GM12878 (cell line): ENCODE measurements around the gene MYPN. TPM values are rescaled to one million over a fixed set of nuclear protein-coding genes. Genes with fewer than 3 reads are reported as not detected.

Source experiments
- ATAC-seq: fragments of 200-7000 bp; cut with Tn5 transposase; 3 replicates; pipeline ENCODE4 v1.9.1; 2020; ENCODE audit warnings: mild to moderate bottlenecking, moderate library complexity
- BruUV-seq: library from RNA; stranded (reverse); fragments of 400-500 nt; replicated peaks from 2 replicates; lab custom pipeline; 2021; lab: Mats Ljungman, UMichigan
- CTCF ChIA-PET: fragments of 300-600 bp; sonication (Branson Sonifier 250); formaldehyde crosslinking; extraction: SDS; loops from one replicate; lab custom pipeline; 2021; ENCODE audit warnings: inconsistent platforms; lab: Yijun Ruan, JAX
- POLR2A ChIA-PET: fragments of 350-600 bp; formaldehyde crosslinking; extraction: SDS; loops from one replicate; lab custom pipeline; 2021; ENCODE audit warnings: inconsistent platforms; lab: Charles Lee
- RAD21 ChIA-PET: fragments of 300-600 bp; sonication (Branson Sonifier 250); formaldehyde crosslinking; loops from one replicate; lab custom pipeline; 2023; ENCODE audit warnings: antibody characterized with exemption; ENCODE audit not compliant: unreplicated experiment; lab: Charles Lee
- SMC1A ChIA-PET: fragments of 300-600 bp; sonication (Branson Sonifier 250); formaldehyde crosslinking; loops from one replicate; lab custom pipeline; 2023; ENCODE audit not compliant: unreplicated experiment, uncharacterized antibody; lab: Charles Lee
- DNase-seq: peaks from one replicate; pipeline ENCODE4 v3.0.0-alpha.2; 2011; ENCODE audit warnings: low read depth, low spot score
- FAIRE-seq: peaks from 3 replicates; lab custom pipeline; 2011; peaks lifted over from hg19 to GRCh38; lab: Jason Lieb, UNC
- H2AFZ ChIP-seq: 2 replicates; pipeline ENCODE4 v1.6.0; 2011; ENCODE audit warnings: low read depth, low read length, control low read depth; ENCODE audit not compliant: control insufficient read depth
- H3K27ac ChIP-seq: 2 replicates; pipeline ENCODE4 v1.5.1; 2011; ENCODE audit warnings: control low read depth; ENCODE audit not compliant: control insufficient read depth, insufficient read depth
- H3K27me3 ChIP-seq, 2 experiments: replicated peaks in 1 of 2; 2 replicates each; pipeline versions ENCODE4 v1.6.0 to v1.6.1; 2011; ENCODE audit warnings: low read length in 1 of 2; ENCODE audit not compliant: control insufficient read depth in 2 of 2, insufficient read depth in 2 of 2
- H3K36me3 ChIP-seq, 2 experiments: 2 replicates each; pipeline ENCODE4 v1.5.1; 2011; ENCODE audit warnings: low read length in 1 of 2; ENCODE audit not compliant: control insufficient read depth in 2 of 2, insufficient read depth in 2 of 2
- H3K4me1 ChIP-seq: 2 replicates; pipeline ENCODE4 v1.6.1; 2011; ENCODE audit warnings: mild to moderate bottlenecking, low read length, moderate library complexity, mixed read lengths; ENCODE audit not compliant: control insufficient read depth, insufficient read depth
- H3K4me2 ChIP-seq: 2 replicates; pipeline ENCODE4 v1.6.0; 2011; ENCODE audit warnings: control low read depth; ENCODE audit not compliant: control insufficient read depth, insufficient read depth
- H3K4me3 ChIP-seq: fragments of 200-600 bp; sonication (generic); 2 replicates; pipeline ENCODE4 v1.5.1; 2016
- H3K79me2 ChIP-seq: 2 replicates; pipeline ENCODE4 v1.6.0; 2011; ENCODE audit warnings: low read length; ENCODE audit not compliant: control insufficient read depth, insufficient read depth
- H3K9ac ChIP-seq: 2 replicates; pipeline ENCODE4 v1.8.0; 2011; ENCODE audit warnings: low read length, control low read depth, mixed read lengths; ENCODE audit not compliant: control insufficient read depth, insufficient read depth
- H3K9me3 ChIP-seq: replicated peaks from 3 replicates; pipeline ENCODE4 v1.5.1; 2011; ENCODE audit warnings: mild to moderate bottlenecking, low read length; ENCODE audit not compliant: control insufficient read depth, insufficient read depth
- H4K20me1 ChIP-seq: 2 replicates; pipeline ENCODE4 v1.6.0; 2011; ENCODE audit not compliant: control insufficient read depth, insufficient read depth
- BACH1 ChIP-seq: fragments of 450-650 bp; IDR thresholded peaks from 2 replicates; pipeline ENCODE4 v1.6.1; 2017; ENCODE audit warnings: mild to moderate bottlenecking, borderline replicate concordance
- CBFB ChIP-seq: IDR thresholded peaks from 2 replicates; pipeline ENCODE4 v1.6.1; 2016; ENCODE audit warnings: antibody characterized with exemption, low read depth
- CREB1 ChIP-seq: IDR thresholded peaks from 2 replicates; pipeline ENCODE4 v1.6.1; 2012; ENCODE audit warnings: low read depth, mild to moderate bottlenecking, inconsistent platforms
- NFXL1 ChIP-seq: fragments of 450-650 bp; IDR thresholded peaks from 2 replicates; pipeline ENCODE4 v1.6.1; 2017; ENCODE audit warnings: antibody characterized with exemption, mild to moderate bottlenecking, borderline replicate concordance
- PAX8 ChIP-seq: fragments of 450-650 bp; IDR thresholded peaks from 2 replicates; pipeline ENCODE4 v1.6.1; 2017; ENCODE audit warnings: mild to moderate bottlenecking, moderate library complexity
- SREBF1 ChIP-seq: IDR thresholded peaks from 2 replicates; pipeline ENCODE4 v1.6.1; 2012; ENCODE audit warnings: mild to moderate bottlenecking, low read length
- SRF ChIP-seq, 2 experiments: IDR thresholded peaks; 2 replicates each; pipeline ENCODE4 v1.6.1; 2011; ENCODE audit warnings: low read depth in 2 of 2, low read length in 2 of 2, mild to moderate bottlenecking in 1 of 2, moderate library complexity in 1 of 2
- TCF3 ChIP-seq: IDR thresholded peaks from 2 replicates; pipeline ENCODE4 v1.6.1; 2012; ENCODE audit warnings: low read depth, mild to moderate bottlenecking, low read length, borderline replicate concordance; ENCODE audit not compliant: insufficient read depth
- USF1 ChIP-seq: IDR thresholded peaks from 2 replicates; pipeline ENCODE4 v1.6.1; 2011; ENCODE audit warnings: borderline replicate concordance, low read depth, mild to moderate bottlenecking, moderate library complexity, mixed read lengths, low read length; ENCODE audit not compliant: insufficient read depth; ENCODE audit errors: extremely low read length
- USF2 ChIP-seq: IDR thresholded peaks from 2 replicates; pipeline ENCODE4 v1.6.1; 2011; ENCODE audit warnings: low read depth, low read length, improper control_type of control experiment, borderline replicate concordance
- WRNIP1 ChIP-seq: IDR thresholded peaks from 2 replicates; pipeline ENCODE4 v1.6.1; 2011; ENCODE audit warnings: low read depth, low read length, improper control_type of control experiment, borderline replicate concordance
- YBX1 ChIP-seq: fragments of 450-650 bp; IDR thresholded peaks from 2 replicates; pipeline ENCODE4 v1.6.1; 2016; ENCODE audit warnings: antibody characterized with exemption
- ZNF622 ChIP-seq: fragments of 450-650 bp; IDR thresholded peaks from 2 replicates; pipeline ENCODE4 v1.6.1; 2017; ENCODE audit warnings: mild to moderate bottlenecking, inconsistent platforms
- WGBS: methylation state at CpG from one replicate; pipeline ENCODE4 v1.1.6; 2016; ENCODE audit warnings: low lambda C conversion rate; ENCODE audit not compliant: insufficient replicate concordance, insufficient coverage; ENCODE audit errors: missing lambda C conversion rate; 5-methylcytosine and 5-hydroxymethylcytosine counted together
- in situ Hi-C: fragments of 300-500 bp; cut with MboI; formaldehyde crosslinking; loops from 9 replicates; pipeline ENCODE4 v1.14.3; 2018; ENCODE audit warnings: mixed read lengths
- intact Hi-C: fragments of 100-400 bp; cut with micrococcal nuclease; formaldehyde crosslinking; loops from one replicate; pipeline ENCODE4 v1.14.2; 2022; ENCODE audit not compliant: unreplicated experiment
- polyA plus RNA-seq, 11 experiments: library from polyadenylated mRNA; depleted of rRNA in 4 of 11; unstranded in 6 of 11; stranded (reverse) in 5 of 11; fragments of >200 nt; fragmentation: Nextera tagmentation in 4 of 11; fragmentation: Illumina TruSeq in 1 of 11; extraction: Ambion mirVana in 4 of 11; extraction: Trizol in 1 of 11; gene quantifications; 1 replicate in 1 of 11; 2 replicates in 10 of 11; pipeline versions ENCODE4 v1.2.1 to v1.2.3, GENCODE V29; 2011 to 2016; ENCODE audit warnings: inconsistent platforms in 2 of 11, missing spikeins in 2 of 11, low read depth in 1 of 11
- total RNA-seq, 4 experiments: library from RNA; depleted of rRNA in 3 of 4; stranded (reverse); fragments of >200 nt in 3 of 4; fragmentation: Illumina TruSeq in 1 of 4; extraction: Trizol in 1 of 4; gene quantifications; 2 replicates each; pipeline versions ENCODE4 v1.2.1 to v1.2.3, GENCODE V29; 2013 to 2021
- TF ChIP-seq, protein P1 (sequence below): fragments of 150-350 bp; IDR thresholded peaks from 2 replicates; pipeline ENCODE4 v1.6.1; 2016; ENCODE audit warnings: low read depth, low read length

The MYPN gene
- total and polyA plus RNA-seq, 10 of the 15 experiments (the other 5 are each of a cell fraction or from before 2014, with no cell fraction given): 0.01 to 0.02 TPM; not detected in 8

DNA sequence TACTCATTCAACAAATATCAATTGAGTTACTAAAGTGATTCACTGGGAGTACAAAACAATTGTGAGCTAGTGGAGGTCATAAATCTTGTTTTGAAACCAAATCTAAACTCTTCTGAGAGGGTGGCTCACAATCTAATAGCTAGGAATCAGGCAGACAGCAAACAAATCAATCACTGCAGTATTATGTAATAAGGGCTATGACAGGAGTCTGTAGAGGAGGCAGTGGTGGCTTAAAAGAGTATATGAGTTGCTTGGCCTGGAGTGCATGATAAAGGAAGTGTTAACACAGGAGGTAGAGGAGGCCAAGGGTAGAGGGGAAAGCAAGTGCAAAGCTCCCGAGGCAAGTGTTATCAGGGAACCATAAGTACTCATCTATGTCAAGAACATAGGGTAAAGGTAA is 16.5 kb downstream of the MYPN start:
- ChIA-PET POLR2A (no interaction called here), RAD21 (no interaction called here), SMC1A (interaction anchor here (0.8 to 1.1 kb wide), 2 partner anchors 8 to 82 kb away, joined by 3 to 4 read pairs; no protein-coding TSS in a partner anchor), CTCF (interaction anchor here (1.3 kb wide), 1 partner anchor 30 kb away, joined by 4 read pairs; no protein-coding TSS in a partner anchor)
- BruUV-seq: no TSS peak
- TF ChIP-seq USF2 (no peak), PAX8 (no peak), NFXL1 (no peak)
- ATAC-seq (no peak), DNase-seq (no peak), FAIRE-seq (no peak)
- in situ Hi-C loops (no loop called here), intact Hi-C loops (no loop called here)
- H3K4me3 ChIP-seq: no peak overlapping the region
- H3K27ac ChIP-seq: no peak overlapping the region
- no peak overlapping the region for H3K9ac ChIP-seq
- 27% methylated on average over 1 of the region's 1 CpG for WGBS
- no peak overlapping the region for H3K4me2 ChIP-seq
- H3K79me2 ChIP-seq: no peaks in the 10 kb centered on the region
- no peaks in the 10 kb centered on the region for H3K4me1 ChIP-seq
- H3K27me3 ChIP-seq: no peaks in the 10 kb centered on the region
- no peaks in the 10 kb centered on the region for H3K9me3 ChIP-seq
- no peaks in the 10 kb centered on the region for H4K20me1 ChIP-seq
- H3K36me3 ChIP-seq: no peaks in the 10 kb centered on the region
- H2AFZ ChIP-seq: no peak overlapping the region

GRCh38 chr10:68128015-68128414 is 18.7 kb downstream of the MYPN start:
- CTCF ChIA-PET: no interaction called here
- no peak for TF ChIP-seq SRF (IDR thresholded peaks at IDR 0.05; ENCODE audit: low read depth in 2 of 2, low read length in 2 of 2)
- no peak for TF ChIP-seq USF1
- no peak for TF ChIP-seq BACH1
- no peak for TF ChIP-seq CREB1
- no peak for TF ChIP-seq SREBF1
- no peak for TF ChIP-seq TCF3
- TF ChIP-seq YBX1: no peak
- TF ChIP-seq WRNIP1: no peak
- TF ChIP-seq ZNF622: no peak
- TF ChIP-seq, protein P1, sequence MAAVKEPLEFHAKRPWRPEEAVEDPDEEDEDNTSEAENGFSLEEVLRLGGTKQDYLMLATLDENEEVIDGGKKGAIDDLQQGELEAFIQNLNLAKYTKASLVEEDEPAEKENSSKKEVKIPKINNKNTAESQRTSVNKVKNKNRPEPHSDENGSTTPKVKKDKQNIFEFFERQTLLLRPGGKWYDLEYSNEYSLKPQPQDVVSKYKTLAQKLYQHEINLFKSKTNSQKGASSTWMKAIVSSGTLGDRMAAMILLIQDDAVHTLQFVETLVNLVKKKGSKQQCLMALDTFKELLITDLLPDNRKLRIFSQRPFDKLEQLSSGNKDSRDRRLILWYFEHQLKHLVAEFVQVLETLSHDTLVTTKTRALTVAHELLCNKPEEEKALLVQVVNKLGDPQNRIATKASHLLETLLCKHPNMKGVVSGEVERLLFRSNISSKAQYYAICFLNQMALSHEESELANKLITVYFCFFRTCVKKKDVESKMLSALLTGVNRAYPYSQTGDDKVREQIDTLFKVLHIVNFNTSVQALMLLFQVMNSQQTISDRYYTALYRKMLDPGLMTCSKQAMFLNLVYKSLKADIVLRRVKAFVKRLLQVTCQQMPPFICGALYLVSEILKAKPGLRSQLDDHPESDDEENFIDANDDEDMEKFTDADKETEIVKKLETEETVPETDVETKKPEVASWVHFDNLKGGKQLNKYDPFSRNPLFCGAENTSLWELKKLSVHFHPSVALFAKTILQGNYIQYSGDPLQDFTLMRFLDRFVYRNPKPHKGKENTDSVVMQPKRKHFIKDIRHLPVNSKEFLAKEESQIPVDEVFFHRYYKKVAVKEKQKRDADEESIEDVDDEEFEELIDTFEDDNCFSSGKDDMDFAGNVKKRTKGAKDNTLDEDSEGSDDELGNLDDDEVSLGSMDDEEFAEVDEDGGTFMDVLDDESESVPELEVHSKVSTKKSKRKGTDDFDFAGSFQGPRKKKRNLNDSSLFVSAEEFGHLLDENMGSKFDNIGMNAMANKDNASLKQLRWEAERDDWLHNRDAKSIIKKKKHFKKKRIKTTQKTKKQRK: no peak
- no peak for TF ChIP-seq CBFB

More at GRCh38 chr10:68128015-68128414, 18.7 kb downstream of the MYPN start:
- RAD21 ChIA-PET: no interaction called here
- BruUV-seq: no TSS peak
- in situ Hi-C loops (no loop called here), intact Hi-C loops (no loop called here)
- H3K4me2 ChIP-seq: no peak overlapping the region
- no peak overlapping the region for H3K9ac ChIP-seq
- no peaks in the 10 kb centered on the region for H3K27me3 ChIP-seq
- no peak for DNase-seq
- SMC1A ChIA-PET: no interaction called here
- POLR2A ChIA-PET: no interaction called here
- WGBS: 53% methylated on average over 2 of the region's 2 CpGs
- no peak for FAIRE-seq
- no peaks in the 10 kb centered on the region for H3K4me1 ChIP-seq
- no peak for ATAC-seq
- no peaks in the 10 kb centered on the region for H3K79me2 ChIP-seq
- H3K9me3 ChIP-seq: no peaks in the 10 kb centered on the region
- H3K4me3 ChIP-seq: no peak overlapping the region
- H3K36me3 ChIP-seq: no peaks in the 10 kb centered on the region
- H4K20me1 ChIP-seq: no peaks in the 10 kb centered on the region
- no peak overlapping the region for H3K27ac ChIP-seq
- H2AFZ ChIP-seq: no peak overlapping the region
